BE2C (cell line): Measurements from ENCODE around the gene PHF19.

ENCODE experiments used
- DNase-seq: peaks from one replicate; pipeline ENCODE4 v3.0.0-alpha.2; 2020
- H3K27me3 ChIP-seq: fragments of 250-450 bp; sonication (Bioruptor Pico); 2 replicates; pipeline ENCODE4 v1.5.1; 2020; ENCODE audit warnings: mild to moderate bottlenecking
- H3K36me3 ChIP-seq: fragments of 250-450 bp; sonication (Bioruptor Pico); 2 replicates; pipeline ENCODE4 v1.5.1; 2020; ENCODE audit warnings: mild to moderate bottlenecking
- H3K4me1 ChIP-seq: fragments of 250-450 bp; sonication (Bioruptor Pico); 2 replicates; pipeline ENCODE4 v1.5.1; 2020
- H3K4me3 ChIP-seq: 2 replicates; pipeline ENCODE4 v1.5.1; 2011; ENCODE audit warnings: low read depth, low read length
- H3K9me3 ChIP-seq: fragments of 250-450 bp; sonication (Bioruptor Pico); 2 replicates; pipeline ENCODE4 v1.5.1; 2020
- TF ChIP-seq, protein P1 (sequence below): IDR thresholded peaks from 2 replicates; pipeline ENCODE4 v1.5.1; 2012; ENCODE audit warnings: mild to moderate bottlenecking, low read depth, low read length

The PHF19 gene

DNA sequence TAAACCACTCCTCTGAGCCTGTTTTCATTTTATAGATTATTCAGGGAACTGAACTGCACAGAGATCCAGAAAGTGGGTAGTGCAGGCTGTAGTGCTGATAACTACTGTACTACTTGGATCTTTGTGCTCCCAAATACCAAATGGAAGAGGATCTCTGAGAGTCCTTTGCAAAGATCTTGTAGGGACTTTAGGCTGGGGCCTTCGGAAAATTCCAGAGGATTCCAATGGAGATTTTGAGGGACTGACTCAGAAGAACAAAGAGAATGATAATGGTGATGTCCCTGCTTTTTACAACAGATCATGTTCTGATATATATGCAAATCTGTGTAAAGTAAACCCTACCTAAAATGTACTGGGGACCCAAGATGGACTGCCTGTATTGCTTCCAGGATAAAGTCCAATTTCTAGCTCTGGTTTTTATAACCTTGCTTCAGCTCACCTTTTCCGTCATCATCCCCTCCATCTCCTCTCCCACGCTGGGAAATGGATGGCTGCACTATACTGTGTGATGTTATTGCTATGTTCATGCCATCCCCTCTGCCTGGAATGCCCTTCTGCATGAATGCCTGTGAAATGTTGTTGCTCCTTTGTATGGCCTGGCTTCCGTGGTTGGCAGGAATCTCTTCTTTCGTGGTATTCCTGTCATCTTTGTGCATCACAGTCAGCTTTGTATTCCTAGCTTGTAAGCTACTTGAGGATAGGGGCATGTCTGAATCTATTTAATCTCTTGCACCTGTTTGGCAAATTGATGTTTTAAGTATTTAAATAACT lies 24.6 kb downstream of the PHF19 start:
- H3K27me3 ChIP-seq = no peaks in the 10 kb centered on the region
- TF ChIP-seq, protein P1, sequence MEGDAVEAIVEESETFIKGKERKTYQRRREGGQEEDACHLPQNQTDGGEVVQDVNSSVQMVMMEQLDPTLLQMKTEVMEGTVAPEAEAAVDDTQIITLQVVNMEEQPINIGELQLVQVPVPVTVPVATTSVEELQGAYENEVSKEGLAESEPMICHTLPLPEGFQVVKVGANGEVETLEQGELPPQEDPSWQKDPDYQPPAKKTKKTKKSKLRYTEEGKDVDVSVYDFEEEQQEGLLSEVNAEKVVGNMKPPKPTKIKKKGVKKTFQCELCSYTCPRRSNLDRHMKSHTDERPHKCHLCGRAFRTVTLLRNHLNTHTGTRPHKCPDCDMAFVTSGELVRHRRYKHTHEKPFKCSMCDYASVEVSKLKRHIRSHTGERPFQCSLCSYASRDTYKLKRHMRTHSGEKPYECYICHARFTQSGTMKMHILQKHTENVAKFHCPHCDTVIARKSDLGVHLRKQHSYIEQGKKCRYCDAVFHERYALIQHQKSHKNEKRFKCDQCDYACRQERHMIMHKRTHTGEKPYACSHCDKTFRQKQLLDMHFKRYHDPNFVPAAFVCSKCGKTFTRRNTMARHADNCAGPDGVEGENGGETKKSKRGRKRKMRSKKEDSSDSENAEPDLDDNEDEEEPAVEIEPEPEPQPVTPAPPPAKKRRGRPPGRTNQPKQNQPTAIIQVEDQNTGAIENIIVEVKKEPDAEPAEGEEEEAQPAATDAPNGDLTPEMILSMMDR = no peak
- no peak for DNase-seq
- no peaks in the 10 kb centered on the region for H3K9me3 ChIP-seq
- H3K36me3 ChIP-seq = peaks cover 4% of the 10 kb centered on the region; the same call in 1 of the 2 replicates
- no peak overlapping the region for H3K4me3 ChIP-seq
- no peaks in the 10 kb centered on the region for H3K4me1 ChIP-seq

DNA sequence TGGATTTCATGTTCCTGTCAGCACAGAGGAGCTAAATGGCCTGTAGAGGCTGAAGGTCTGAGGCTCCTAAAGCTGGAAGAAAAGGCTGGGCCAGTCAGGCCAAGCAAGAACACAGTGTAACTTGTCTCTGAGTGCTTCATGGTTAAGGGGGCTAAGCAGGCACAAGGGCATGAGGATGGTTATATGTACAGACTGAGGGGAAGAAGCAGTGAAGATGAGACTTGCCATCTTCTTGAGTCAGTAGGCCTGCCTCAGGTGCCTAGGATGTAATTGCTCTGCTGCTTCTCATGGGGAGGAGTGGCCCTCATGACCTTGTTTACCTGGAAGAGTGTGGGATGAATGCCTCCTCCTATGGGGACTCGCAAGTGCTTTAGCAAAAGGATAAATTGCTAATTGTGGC lies 25.5 kb downstream of the PHF19 start:
- no peaks in the 10 kb centered on the region for H3K9me3 ChIP-seq
- TF ChIP-seq, protein P1 = no peak
- H3K36me3 ChIP-seq = no peaks in the 10 kb centered on the region; the same call in 1 of the 2 replicates
- H3K4me1 ChIP-seq = no peaks in the 10 kb centered on the region
- no peak for DNase-seq
- H3K27me3 ChIP-seq = no peaks in the 10 kb centered on the region
- H3K4me3 ChIP-seq = no peak overlapping the region

DNA sequence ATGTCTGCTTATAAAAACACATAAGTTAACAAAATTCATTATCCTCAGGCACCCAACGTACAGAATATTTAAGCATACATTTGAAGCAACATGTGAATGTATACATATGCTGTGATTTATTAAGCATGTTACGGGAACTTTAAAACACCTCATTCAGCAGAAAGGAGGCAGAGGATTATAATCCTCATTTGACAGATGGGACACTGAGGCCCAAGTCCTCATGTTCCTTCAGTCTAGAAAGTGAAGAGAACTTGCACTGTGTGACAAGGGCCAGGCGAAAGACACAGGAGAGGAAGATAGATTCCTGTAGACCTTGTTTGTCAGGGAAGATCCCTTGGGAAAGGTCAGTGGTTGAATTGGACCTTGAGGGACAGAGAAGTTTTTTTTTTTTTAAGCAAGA lies 26.7 kb downstream of the PHF19 start:
- Histone ChIP-seq H3K4me1 (no peaks in the 10 kb centered on the region), H3K36me3 (no peaks in the 10 kb centered on the region; the same call in 1 of the 2 replicates), H3K27me3 (no peaks in the 10 kb centered on the region), H3K4me3 (no peak overlapping the region), H3K9me3 (no peaks in the 10 kb centered on the region)
- DNase-seq = no peak
- TF ChIP-seq, protein P1 = no peak

DNA sequence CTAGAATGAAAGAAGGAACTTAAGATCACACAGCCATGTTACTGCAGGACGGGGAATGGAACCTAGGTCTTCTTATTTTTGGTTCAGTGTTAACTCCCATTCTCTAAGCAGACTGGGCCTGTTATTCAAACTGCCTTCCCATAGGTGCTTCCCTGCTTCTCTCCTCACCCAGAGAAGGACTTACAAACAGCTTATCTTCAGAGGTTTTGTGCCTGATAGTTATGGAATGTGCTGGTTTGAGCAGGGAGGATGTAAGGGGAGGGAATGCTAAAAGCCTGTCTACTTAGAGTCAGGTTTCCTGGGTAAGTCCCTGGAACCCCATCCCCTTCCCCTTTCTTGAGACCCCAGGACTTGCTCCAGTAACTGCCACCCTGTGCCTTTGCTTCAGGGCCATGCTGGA lies 30.1 kb downstream of the PHF19 start:
- no peak for DNase-seq
- TF ChIP-seq, protein P1 = no peak

DNA sequence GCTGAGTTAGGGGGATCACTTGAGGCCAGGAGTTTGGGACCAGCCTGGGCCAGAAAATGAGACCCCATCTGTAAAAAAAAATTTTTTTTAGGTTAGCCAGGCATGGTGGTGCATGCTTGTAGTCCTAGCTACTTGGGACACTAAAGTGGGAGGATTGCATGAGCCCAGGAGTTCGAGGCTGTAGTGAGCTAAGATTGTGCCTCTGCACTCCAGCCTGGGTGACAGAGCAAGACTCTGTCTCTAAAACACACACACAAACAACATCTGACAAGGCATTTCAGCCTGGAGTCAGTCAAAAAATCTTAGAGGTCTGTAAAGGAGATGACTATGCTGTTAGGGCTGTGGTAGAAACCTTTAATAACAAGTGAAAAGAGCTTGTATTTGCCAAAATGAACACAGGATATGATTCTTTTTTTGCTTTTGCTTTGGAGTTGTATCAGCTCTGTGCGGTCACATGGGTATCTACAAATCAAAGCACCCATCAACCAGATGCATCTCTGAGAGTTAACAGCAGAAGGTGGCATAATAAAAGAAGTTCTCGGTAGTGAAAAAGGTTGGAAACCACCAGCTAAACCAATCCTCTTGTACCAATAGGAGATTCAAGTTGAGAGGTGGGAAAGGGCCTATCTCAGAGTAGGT lies 30.6 kb downstream of the PHF19 start:
- Histone ChIP-seq H3K4me3 (no peak overlapping the region), H3K36me3 (no peaks in the 10 kb centered on the region; the same call in 1 of the 2 replicates), H3K27me3 (no peaks in the 10 kb centered on the region), H3K4me1 (no peaks in the 10 kb centered on the region; the same call in 1 of the 2 replicates), H3K9me3 (no peaks in the 10 kb centered on the region)
- no peak for DNase-seq
- TF ChIP-seq, protein P1 = no peak

More for the DNA sequence above, 30.1 kb downstream of the PHF19 start:
- Histone ChIP-seq H3K36me3 (no peaks in the 10 kb centered on the region; the same call in 1 of the 2 replicates), H3K27me3 (no peaks in the 10 kb centered on the region), H3K9me3 (no peaks in the 10 kb centered on the region), H3K4me3 (no peak overlapping the region), H3K4me1 (no peaks in the 10 kb centered on the region; the same call in 1 of the 2 replicates)

DNA sequence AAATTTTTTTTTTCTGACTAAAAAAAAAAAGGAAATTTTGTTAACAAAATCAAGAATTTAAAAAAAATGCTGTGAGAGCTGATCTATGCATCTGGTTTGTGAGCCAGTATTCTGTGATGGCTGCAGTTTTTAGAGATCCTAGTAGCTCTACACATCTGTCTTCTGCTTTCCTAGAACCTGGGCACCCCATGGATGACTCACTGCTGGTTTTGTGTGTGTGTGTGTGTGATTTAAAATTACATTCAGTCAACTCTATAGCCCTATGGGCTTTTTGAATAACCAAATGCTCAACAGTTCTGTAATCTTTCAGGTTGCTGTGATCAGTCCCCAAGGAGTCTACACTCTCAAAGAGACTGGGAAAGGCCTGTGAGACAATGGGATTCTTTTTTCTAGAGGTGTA lies 31.7 kb downstream of the PHF19 start:
- Histone ChIP-seq H3K36me3 (peaks cover 8% of the 10 kb centered on the region), H3K27me3 (no peaks in the 10 kb centered on the region), H3K4me1 (no peaks in the 10 kb centered on the region; the same call in 1 of the 2 replicates), H3K9me3 (no peaks in the 10 kb centered on the region), H3K4me3 (no peak overlapping the region)
- no peak for DNase-seq
- TF ChIP-seq, protein P1 = no peak
